AG04449 (cell line): Measurements from ENCODE around the gene SHBG.

Experiments
- CTCF ChIA-PET: fragments of 350-600 bp; formaldehyde crosslinking; extraction: SDS; loops from one replicate; lab custom pipeline; 2021; ENCODE audit warnings: antibody characterized with exemption; lab: Yijun Ruan, JAX
- POLR2A ChIA-PET: fragments of 400-600, 350-600 bp; formaldehyde crosslinking; extraction: SDS; loops from one replicate; lab custom pipeline; 2020; ENCODE audit warnings: antibody characterized with exemption, inconsistent platforms; lab: Yijun Ruan, JAX
- DNase-seq: peaks from one replicate; pipeline ENCODE4 v3.0.0-alpha.2; 2010; ENCODE audit warnings: low read depth, low spot score
- H3K4me3 ChIP-seq: 2 replicates; pipeline ENCODE4 v1.5.1; 2011; ENCODE audit warnings: low read depth, mild to moderate bottlenecking, control low read depth, low read length
- TF ChIP-seq, protein P1 (sequence below): IDR thresholded peaks from one replicate; pipeline ENCODE4 v1.5.1; 2011; ENCODE audit warnings: mild to moderate bottlenecking, moderate library complexity, low read length, control low read depth, inconsistent platforms; ENCODE audit not compliant: insufficient read depth; ENCODE audit errors: missing control alignments

Gene SHBG

DNA sequence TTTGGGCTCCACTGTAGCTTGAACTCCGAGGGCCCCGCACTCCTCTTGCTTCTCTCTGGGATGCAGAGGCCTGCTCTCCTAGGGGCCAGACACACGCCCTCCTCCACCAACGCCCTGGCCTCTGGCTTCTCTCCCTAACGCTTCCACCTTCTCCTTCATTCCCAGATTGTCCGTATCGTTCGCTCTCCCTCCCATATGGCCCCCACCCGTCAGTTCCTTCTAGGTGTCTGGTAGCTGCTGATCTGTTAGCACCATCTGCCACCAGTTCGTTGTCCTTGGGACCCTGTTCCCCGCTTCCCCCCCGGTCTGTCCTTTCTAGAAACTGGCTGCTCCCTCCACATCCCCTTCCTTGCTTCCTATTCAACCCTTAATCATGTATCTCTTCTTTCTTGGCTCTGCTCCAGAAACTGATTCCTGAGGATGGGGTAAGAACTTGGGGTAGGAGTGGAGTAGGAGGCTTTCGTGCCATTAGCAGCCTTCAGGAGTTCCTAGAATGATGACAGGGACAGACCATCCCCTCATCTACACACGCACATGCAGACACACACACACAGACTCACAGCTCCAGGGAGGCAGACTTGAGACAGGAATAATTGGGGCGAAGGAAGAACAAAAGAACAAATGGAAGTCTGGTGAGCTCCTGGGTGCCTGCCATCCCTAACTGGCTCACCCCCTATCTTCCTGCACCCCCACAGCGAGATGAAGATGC lies 25.1 kb downstream of the SHBG start:
- TF ChIP-seq, protein P1, sequence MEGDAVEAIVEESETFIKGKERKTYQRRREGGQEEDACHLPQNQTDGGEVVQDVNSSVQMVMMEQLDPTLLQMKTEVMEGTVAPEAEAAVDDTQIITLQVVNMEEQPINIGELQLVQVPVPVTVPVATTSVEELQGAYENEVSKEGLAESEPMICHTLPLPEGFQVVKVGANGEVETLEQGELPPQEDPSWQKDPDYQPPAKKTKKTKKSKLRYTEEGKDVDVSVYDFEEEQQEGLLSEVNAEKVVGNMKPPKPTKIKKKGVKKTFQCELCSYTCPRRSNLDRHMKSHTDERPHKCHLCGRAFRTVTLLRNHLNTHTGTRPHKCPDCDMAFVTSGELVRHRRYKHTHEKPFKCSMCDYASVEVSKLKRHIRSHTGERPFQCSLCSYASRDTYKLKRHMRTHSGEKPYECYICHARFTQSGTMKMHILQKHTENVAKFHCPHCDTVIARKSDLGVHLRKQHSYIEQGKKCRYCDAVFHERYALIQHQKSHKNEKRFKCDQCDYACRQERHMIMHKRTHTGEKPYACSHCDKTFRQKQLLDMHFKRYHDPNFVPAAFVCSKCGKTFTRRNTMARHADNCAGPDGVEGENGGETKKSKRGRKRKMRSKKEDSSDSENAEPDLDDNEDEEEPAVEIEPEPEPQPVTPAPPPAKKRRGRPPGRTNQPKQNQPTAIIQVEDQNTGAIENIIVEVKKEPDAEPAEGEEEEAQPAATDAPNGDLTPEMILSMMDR: no peak
- H3K4me3 ChIP-seq: no peak overlapping the region
- POLR2A ChIA-PET: no interaction called here
- CTCF ChIA-PET: interaction anchor here (0.9 to 2.1 kb wide), 5 partner anchors 22 to 40 kb away, joined by 4 to 12 read pairs (median 5); partner anchors contain the start of genes TP53 and WRAP53
- DNase-seq: no peak

- ChIA-PET CTCF (interaction anchor here (0.9 to 1.8 kb wide), 3 partner anchors 23 to 40 kb away, joined by 5 to 7 read pairs (median 5); partner anchors contain the start of genes TP53 and WRAP53), POLR2A (no interaction called here)
- no peak overlapping the region for H3K4me3 ChIP-seq
- no peak for DNase-seq
- TF ChIP-seq, protein P1: no peak
These were observed 25.6 kb downstream of the SHBG start for GRCh38 chr17:7655541-7655840.

DNA sequence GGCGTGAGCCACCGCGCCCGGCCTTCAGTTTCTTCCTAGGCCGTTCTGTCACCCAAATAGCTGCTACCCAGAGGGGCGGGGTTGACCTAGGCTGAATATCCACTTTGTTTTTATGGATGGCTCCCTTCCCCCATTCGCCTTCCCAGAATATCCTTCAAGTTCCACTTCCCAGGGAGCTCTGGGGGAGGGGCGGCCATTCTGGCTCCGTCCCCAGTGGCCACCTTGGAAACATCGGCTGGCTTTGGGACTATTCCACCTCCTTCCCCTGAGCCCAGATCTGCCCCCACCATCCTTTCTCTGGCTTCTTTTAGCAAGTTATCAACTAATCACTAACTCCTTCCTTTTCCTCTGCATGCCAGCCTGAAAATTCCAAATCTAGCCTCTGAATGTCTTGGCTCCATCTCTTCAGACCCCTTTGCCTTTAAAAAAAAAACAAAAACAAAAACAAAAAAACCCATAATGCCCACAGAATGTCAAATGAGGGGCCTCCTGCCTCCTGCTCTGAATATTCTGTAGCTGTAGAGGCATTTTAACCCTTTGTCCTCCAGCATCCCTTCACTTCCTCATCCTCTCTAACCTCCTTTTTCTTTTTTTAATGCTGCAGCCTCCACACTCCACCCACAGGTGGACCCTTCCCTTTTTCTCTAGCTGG lies 27.1 kb downstream of the SHBG start:
- TF ChIP-seq, protein P1: no peak
- ChIA-PET CTCF (interaction anchor here (1.7 to 3.9 kb wide), 4 partner anchors 25 to 68 kb away, joined by 4 to 20 read pairs (median 12); partner anchors contain the start of genes TP53 and WRAP53), POLR2A (no interaction called here)
- no peak overlapping the region for H3K4me3 ChIP-seq
- DNase-seq: no peak

- TF ChIP-seq, protein P1: no peak
- POLR2A ChIA-PET: interaction anchor here (1.5 kb wide), 1 partner anchor 18 kb away, joined by 4 read pairs; no protein-coding TSS in a partner anchor
- no peak overlapping the region for H3K4me3 ChIP-seq
- CTCF ChIA-PET: interaction anchor here (1.2 to 2.7 kb wide), 4 partner anchors 20 to 38 kb away, joined by 3 to 12 read pairs (median 6); partner anchors contain the start of genes SHBG, TP53 and WRAP53
- DNase-seq: no peak
These were observed 37.9 kb downstream of the SHBG start for GRCh38 chr17:7667656-7668406.

DNA sequence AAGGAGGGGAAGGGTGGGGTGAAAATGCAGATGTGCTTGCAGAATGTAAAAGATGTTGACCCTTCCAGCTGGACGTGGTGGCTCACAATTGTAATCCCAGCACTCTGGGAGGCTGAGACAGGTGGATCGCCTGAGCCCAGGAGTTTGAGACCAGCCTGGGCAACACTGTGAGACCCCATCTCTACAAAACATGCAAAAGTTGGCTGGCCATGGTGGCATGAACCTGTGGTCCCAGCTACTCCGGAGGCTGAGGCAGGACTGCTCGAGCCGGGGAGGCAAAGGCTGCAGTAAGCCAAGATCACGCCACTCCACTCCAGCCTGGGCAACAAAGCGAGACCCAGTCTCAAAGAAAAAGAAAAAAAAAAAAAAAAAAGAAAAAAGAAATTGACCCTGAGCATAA lies 38.5 kb downstream of the SHBG start:
- ChIA-PET POLR2A (no interaction called here), CTCF (interaction anchor here (1.2 to 2.7 kb wide), 2 partner anchors 19 to 27 kb away, joined by 5 to 12 read pairs; partner anchors contain the start of genes TP53 and WRAP53)
- TF ChIP-seq, protein P1: no peak
- DNase-seq: no peak
- no peak overlapping the region for H3K4me3 ChIP-seq
